Endothelial cell of umbilical vein (primary cell): ENCODE results near the gene GHRHR. TPM values are rescaled to one million over a fixed set of nuclear protein-coding genes. Genes with fewer than 3 reads are reported as not detected.

Experiments
- BruUV-seq: library from RNA; stranded (reverse); fragments of 400-500 nt; replicated peaks from 2 replicates; lab custom pipeline; 2021; lab: Mats Ljungman, UMichigan
- CTCF ChIA-PET: fragments of 300-600, 350-600 bp; sonication (Branson Sonifier 250); formaldehyde crosslinking; loops from one replicate; lab custom pipeline; 2021; ENCODE audit warnings: antibody characterized with exemption, inconsistent platforms; lab: Charles Lee
- POLR2A ChIA-PET: fragments of 300-600, 350-600 bp; sonication (Branson Sonifier 250); formaldehyde crosslinking; loops from one replicate; lab custom pipeline; 2021; ENCODE audit warnings: antibody characterized with exemption, inconsistent platforms; lab: Charles Lee
- DNase-seq: peaks from one replicate; pipeline ENCODE4 v3.0.0-alpha.2; 2011; ENCODE audit warnings: low read depth, low spot score
- FAIRE-seq: peaks from 2 replicates; lab custom pipeline; 2011; peaks lifted over from hg19 to GRCh38; lab: Jason Lieb, UNC
- H2AFZ ChIP-seq: 2 replicates; pipeline ENCODE4 v1.6.0; 2012; ENCODE audit warnings: low read depth, low read length, control low read depth, inconsistent platforms
- H3K27ac ChIP-seq: 2 replicates; pipeline ENCODE4 v1.5.1; 2011; ENCODE audit warnings: low read depth, mild to moderate bottlenecking, control low read depth, low read length, moderate library complexity; ENCODE audit not compliant: insufficient read depth
- H3K27me3 ChIP-seq, 2 experiments: 2 replicates each; pipeline versions ENCODE4 v1.6.0 to v1.6.1; 2011; ENCODE audit warnings: low read length in 2 of 2, mixed read lengths in 1 of 2; ENCODE audit not compliant: control insufficient read depth in 2 of 2, insufficient read depth in 2 of 2
- H3K36me3 ChIP-seq, 2 experiments: 2 replicates in 1 of 2; 3 replicates in 1 of 2; pipeline ENCODE4 v1.5.1; 2011; ENCODE audit warnings: low read length in 2 of 2, mild to moderate bottlenecking in 1 of 2, moderate library complexity in 1 of 2; ENCODE audit not compliant: control insufficient read depth in 2 of 2, insufficient read depth in 2 of 2; ENCODE audit errors: extremely low read depth in 1 of 2
- H3K4me1 ChIP-seq: 3 replicates; pipeline ENCODE4 v1.5.1; 2011; ENCODE audit warnings: mild to moderate bottlenecking, low read length; ENCODE audit not compliant: control insufficient read depth, insufficient read depth; ENCODE audit errors: extremely low read depth
- H3K4me2 ChIP-seq: 2 replicates; pipeline ENCODE4 v1.6.1; 2011; ENCODE audit warnings: low read length, control low read depth, mixed read lengths; ENCODE audit not compliant: insufficient read depth
- H3K4me3 ChIP-seq, 3 experiments: fragments of 200-600 bp in 1 of 3; sonication (generic), shearing (Covaris generic) in 1 of 3; replicated peaks in 1 of 3; 2 replicates each; pipeline ENCODE4 v1.5.1; 2011 to 2016; ENCODE audit warnings: control low read depth in 3 of 3, low read length in 3 of 3, mild to moderate bottlenecking in 2 of 3, inconsistent platforms in 1 of 3, low read depth in 1 of 3, moderate library complexity in 1 of 3; ENCODE audit not compliant: insufficient read depth in 1 of 3
- H3K79me2 ChIP-seq: 2 replicates; pipeline ENCODE4 v1.6.0; 2012; ENCODE audit warnings: low read length, inconsistent platforms; ENCODE audit not compliant: control insufficient read depth, insufficient read depth
- H3K9ac ChIP-seq: replicated peaks from 2 replicates; pipeline ENCODE3; 2011; ENCODE audit warnings: low read length, control low read depth; ENCODE audit not compliant: insufficient read depth; ENCODE audit errors: extremely low read depth
- H3K9me1 ChIP-seq: replicated peaks from 3 replicates; pipeline ENCODE4 v1.6.0; 2011; ENCODE audit warnings: mild to moderate bottlenecking, low read length; ENCODE audit not compliant: control insufficient read depth, insufficient read depth; ENCODE audit errors: extremely low read depth
- H3K9me3 ChIP-seq: replicated peaks from 2 replicates; pipeline ENCODE4 v1.5.1; 2012; ENCODE audit warnings: low read length, inconsistent platforms; ENCODE audit not compliant: control insufficient read depth, insufficient read depth
- H4K20me1 ChIP-seq: replicated peaks from 2 replicates; pipeline ENCODE3; 2011; ENCODE audit warnings: mild to moderate bottlenecking, low read length; ENCODE audit not compliant: control insufficient read depth, insufficient read depth; ENCODE audit errors: extremely low read depth
- EZH2 ChIP-seq: IDR thresholded peaks from 2 replicates; pipeline ENCODE4 v1.6.1; 2012; ENCODE audit warnings: borderline replicate concordance, low read depth, mild to moderate bottlenecking, moderate library complexity, low read length, inconsistent platforms; ENCODE audit not compliant: severe bottlenecking
- FOS ChIP-seq: IDR thresholded peaks from 2 replicates; pipeline ENCODE4 v1.6.1; 2011; ENCODE audit warnings: mild to moderate bottlenecking, low read length, moderate library complexity, borderline replicate concordance; ENCODE audit not compliant: insufficient read depth
- GATA2 ChIP-seq: IDR thresholded peaks from 2 replicates; pipeline ENCODE4 v1.7.0; 2011; ENCODE audit warnings: low read depth, mild to moderate bottlenecking, moderate library complexity, mixed read lengths, low read length; ENCODE audit not compliant: insufficient read length, insufficient read depth
- JUN ChIP-seq: IDR thresholded peaks from 2 replicates; pipeline ENCODE4 v1.6.1; 2011; ENCODE audit warnings: borderline replicate concordance, low read depth; ENCODE audit not compliant: insufficient read length, insufficient read depth
- MYC ChIP-seq: IDR thresholded peaks from one replicate; pipeline ENCODE4 v1.6.1; 2011; ENCODE audit warnings: mild to moderate bottlenecking, low read depth, low read length
- POLR2A ChIP-seq: IDR thresholded peaks from 2 replicates; pipeline ENCODE4 v1.6.1; 2012; ENCODE audit warnings: low read depth, mild to moderate bottlenecking, control low read depth, low read length
- POLR2AphosphoS5 ChIP-seq: IDR thresholded peaks from 2 replicates; pipeline ENCODE4 v1.6.1; 2012; ENCODE audit warnings: low read depth, mild to moderate bottlenecking, control low read depth, low read length, moderate library complexity; ENCODE audit not compliant: insufficient read depth
- dilution Hi-C: fragments of 300-500 bp; cut with MboI; formaldehyde crosslinking; loops from one replicate; pipeline ENCODE4 v1.15.0; 2019; ENCODE audit warnings: low sequenced_read_pairs; ENCODE audit not compliant: extremely low pct_ligation_motif_present
- intact Hi-C: fragments of 100-400 bp; cut with micrococcal nuclease; formaldehyde crosslinking; loops from one replicate; pipeline ENCODE4 v1.10.0; 2022
- polyA plus RNA-seq, 4 experiments: library from polyadenylated mRNA; depleted of rRNA in 3 of 4; stranded (reverse) in 3 of 4; unstranded in 1 of 4; fragments of >200 nt; gene quantifications; 2 replicates each; pipeline versions ENCODE4 v1.2.1 to v1.2.3, GENCODE V29; 2011 to 2012; ENCODE audit warnings: missing spikeins in 1 of 4
- total RNA-seq: library from RNA; stranded (reverse); gene quantifications from 2 replicates; pipeline ENCODE4 v1.2.3, GENCODE V29; 2021
- TF ChIP-seq, protein P1 (sequence below), 2 donors: IDR thresholded peaks; 1 replicate in 1 of 2; 2 replicates in 1 of 2; pipeline ENCODE4 v1.5.1; 2011; ENCODE audit warnings: low read length in 2 of 2, mild to moderate bottlenecking in 2 of 2, moderate library complexity in 2 of 2, control low read depth in 1 of 2, inconsistent platforms in 1 of 2, low read depth in 1 of 2; ENCODE audit not compliant: insufficient read depth in 1 of 2; ENCODE audit errors: extremely low read depth in 1 of 2
- TF ChIP-seq, protein P2 (sequence below): IDR thresholded peaks from 2 replicates; pipeline ENCODE4 v1.6.1; 2011; ENCODE audit not compliant: insufficient read depth, insufficient read length

The GHRHR gene
- total and polyA plus RNA-seq, 2 donors (not counting 3 experiments of a cell fraction or from before 2014, with no cell fraction given), result not detected

GRCh38 chr7:30975256-30975899 is 11.6 kb downstream of the GHRHR start:
- no peak overlapping the region for H2AFZ ChIP-seq
- FAIRE-seq (no peak), DNase-seq (no peak)
- no peaks in the 10 kb centered on the region for H3K9me1 ChIP-seq
- H3K27me3 ChIP-seq, result peaks cover 22 to 27% of the 10 kb centered on the region in 2 experiments
- ChIA-PET CTCF (interaction anchor here (0.7 to 18.6 kb wide), 5 partner anchors 8 to 176 kb away, joined by 3 to 1079 read pairs (median 5); no protein-coding TSS in a partner anchor), POLR2A (no interaction called here)
- no peaks in the 10 kb centered on the region for H3K79me2 ChIP-seq
- H4K20me1 ChIP-seq, result no peaks in the 10 kb centered on the region
- H3K9me3 ChIP-seq, result no peaks in the 10 kb centered on the region
- no peak for TF ChIP-seq MYC
- no peak for TF ChIP-seq EZH2
- TF ChIP-seq, protein P1, sequence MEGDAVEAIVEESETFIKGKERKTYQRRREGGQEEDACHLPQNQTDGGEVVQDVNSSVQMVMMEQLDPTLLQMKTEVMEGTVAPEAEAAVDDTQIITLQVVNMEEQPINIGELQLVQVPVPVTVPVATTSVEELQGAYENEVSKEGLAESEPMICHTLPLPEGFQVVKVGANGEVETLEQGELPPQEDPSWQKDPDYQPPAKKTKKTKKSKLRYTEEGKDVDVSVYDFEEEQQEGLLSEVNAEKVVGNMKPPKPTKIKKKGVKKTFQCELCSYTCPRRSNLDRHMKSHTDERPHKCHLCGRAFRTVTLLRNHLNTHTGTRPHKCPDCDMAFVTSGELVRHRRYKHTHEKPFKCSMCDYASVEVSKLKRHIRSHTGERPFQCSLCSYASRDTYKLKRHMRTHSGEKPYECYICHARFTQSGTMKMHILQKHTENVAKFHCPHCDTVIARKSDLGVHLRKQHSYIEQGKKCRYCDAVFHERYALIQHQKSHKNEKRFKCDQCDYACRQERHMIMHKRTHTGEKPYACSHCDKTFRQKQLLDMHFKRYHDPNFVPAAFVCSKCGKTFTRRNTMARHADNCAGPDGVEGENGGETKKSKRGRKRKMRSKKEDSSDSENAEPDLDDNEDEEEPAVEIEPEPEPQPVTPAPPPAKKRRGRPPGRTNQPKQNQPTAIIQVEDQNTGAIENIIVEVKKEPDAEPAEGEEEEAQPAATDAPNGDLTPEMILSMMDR (IDR thresholded peaks at IDR 0.05; ENCODE audit: extremely low read depth in 1 of 2, insufficient read depth in 1 of 2, low read depth in 1 of 2, low read length in 2 of 2), result no peak
- no peak for TF ChIP-seq GATA2
- TF ChIP-seq, protein P2, sequence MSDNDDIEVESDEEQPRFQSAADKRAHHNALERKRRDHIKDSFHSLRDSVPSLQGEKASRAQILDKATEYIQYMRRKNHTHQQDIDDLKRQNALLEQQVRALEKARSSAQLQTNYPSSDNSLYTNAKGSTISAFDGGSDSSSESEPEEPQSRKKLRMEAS, result no peak
- no peak for TF ChIP-seq POLR2AphosphoS5
- no peak for TF ChIP-seq FOS
- no peak for TF ChIP-seq JUN
- no peak for TF ChIP-seq POLR2A
- H3K4me1 ChIP-seq, result no peaks in the 10 kb centered on the region
- H3K4me3 ChIP-seq, result no peak overlapping the region
- BruUV-seq, result no TSS peak
- H3K9ac ChIP-seq, result no peak overlapping the region
- H3K36me3 ChIP-seq, result no peaks in the 10 kb centered on the region
- no peak overlapping the region for H3K4me2 ChIP-seq
- intact Hi-C loops, result loop anchor here (1.0 to 2.0 kb wide), 3 partner anchors 37 to 235 kb away; no protein-coding TSS in a partner anchor
- dilution Hi-C loops, result no loop called here
- no peak overlapping the region for H3K27ac ChIP-seq
